Neural cell (in vitro differentiated cells): ENCODE data around the gene NFIA. TPM values are rescaled to one million over a fixed set of nuclear protein-coding genes. Genes with fewer than 3 reads are reported as not detected.

Experiments used
- H2AFZ ChIP-seq: fragments of 200-600, 300-800 bp; sonication (generic), shearing (Covaris generic); 2 replicates; pipeline ENCODE4 v1.6.0; 2014; ENCODE audit warnings: low read depth, mild to moderate bottlenecking, antibody characterized with exemption, low read length, moderate library complexity
- H3F3A ChIP-seq: fragments of 200-600 bp; shearing (Covaris generic); 2 replicates; pipeline ENCODE4 v1.6.1; 2016; ENCODE audit warnings: mild to moderate bottlenecking, moderate library complexity, mixed read lengths, antibody characterized with exemption, low read length; ENCODE audit not compliant: insufficient read depth, poor library complexity, severe bottlenecking
- H3K27ac ChIP-seq: fragments of 200-600, 300-800 bp; sonication (generic), shearing (Covaris generic); 2 replicates; pipeline ENCODE4 v1.5.1; 2014; ENCODE audit warnings: mild to moderate bottlenecking, low read length, moderate library complexity
- H3K27me3 ChIP-seq: fragments of 300-800, 200-600 bp; sonication (generic), shearing (Covaris generic); 2 replicates; pipeline ENCODE4 v1.6.0; 2014; ENCODE audit warnings: mild to moderate bottlenecking, low read depth, low read length, moderate library complexity; ENCODE audit not compliant: insufficient read depth
- H3K36me3 ChIP-seq: fragments of 300-800, 200-600 bp; sonication (generic), shearing (Covaris generic); 2 replicates; pipeline ENCODE4 v1.5.1; 2014; ENCODE audit warnings: mild to moderate bottlenecking, antibody characterized with exemption, low read length, moderate library complexity; ENCODE audit not compliant: insufficient read depth
- H3K4me2 ChIP-seq: fragments of 300-800, 200-600 bp; sonication (generic), shearing (Covaris generic); 2 replicates; pipeline ENCODE4 v1.6.0; 2014; ENCODE audit warnings: mild to moderate bottlenecking, low read length
- H3K4me3 ChIP-seq: fragments of 300-800, 200-600 bp; sonication (generic), shearing (Covaris generic); 2 replicates; pipeline ENCODE4 v1.5.1; 2014; ENCODE audit warnings: mild to moderate bottlenecking, low read length, moderate library complexity
- H3K79me2 ChIP-seq: fragments of 200-600 bp; shearing (Covaris generic); replicated peaks from 2 replicates; pipeline ENCODE4 v1.6.0; 2014; ENCODE audit warnings: mild to moderate bottlenecking, low read length, moderate library complexity; ENCODE audit not compliant: insufficient read depth
- H3K9ac ChIP-seq: fragments of 300-800, 200-600 bp; sonication (generic), shearing (Covaris generic); 2 replicates; pipeline ENCODE4 v1.6.1; 2016; ENCODE audit warnings: mild to moderate bottlenecking, low read length, mixed read lengths
- H3K9me2 ChIP-seq: fragments of 200-600 bp; shearing (Covaris generic); 2 replicates; pipeline ENCODE4 v1.6.1; 2016; ENCODE audit warnings: mild to moderate bottlenecking, low read length, mixed read lengths; ENCODE audit not compliant: insufficient read depth
- H3K9me3 ChIP-seq: fragments of 200-600, 300-800 bp; sonication (generic), shearing (Covaris generic); 2 replicates; pipeline ENCODE4 v1.6.1; 2016; ENCODE audit warnings: mild to moderate bottlenecking, mixed run types, low read length, moderate library complexity, mixed read lengths
- H4K20me1 ChIP-seq: fragments of 200-600 bp; shearing (Covaris generic); 2 replicates; pipeline ENCODE4 v1.6.1; 2016; ENCODE audit warnings: mild to moderate bottlenecking, mixed run types; ENCODE audit not compliant: insufficient read depth
- EP300 ChIP-seq: fragments of 450-650 bp; conservative IDR thresholded peaks from 2 replicates; pipeline ENCODE4 v1.6.1; 2014; ENCODE audit warnings: antibody characterized with exemption, mild to moderate bottlenecking, moderate library complexity; ENCODE audit not compliant: poor library complexity, severe bottlenecking
- EZH2 ChIP-seq: fragments of 200-600, 300-800 bp; shearing (Covaris generic), sonication (generic); IDR thresholded peaks from 2 replicates; pipeline ENCODE4 v1.6.1; 2014; ENCODE audit warnings: antibody characterized with exemption, low read length, borderline replicate concordance, mild to moderate bottlenecking; ENCODE audit not compliant: insufficient read depth, poor library complexity, severe bottlenecking
- MXI1 ChIP-seq: fragments of 450-650 bp; conservative IDR thresholded peaks from 2 replicates; pipeline ENCODE4 v1.6.1; 2014; ENCODE audit warnings: antibody characterized with exemption, mild to moderate bottlenecking; ENCODE audit not compliant: poor library complexity, severe bottlenecking
- POLR2AphosphoS5 ChIP-seq: IDR thresholded peaks from 2 replicates; pipeline ENCODE4 v1.6.1; 2012
- RAD21 ChIP-seq: fragments of 450-650 bp; conservative IDR thresholded peaks from 2 replicates; pipeline ENCODE4 v1.6.1; 2014; ENCODE audit warnings: antibody characterized with exemption, mild to moderate bottlenecking, moderate library complexity
- SMC3 ChIP-seq: fragments of 450-650 bp; conservative IDR thresholded peaks from 2 replicates; pipeline ENCODE4 v1.6.1; 2014; ENCODE audit warnings: antibody characterized with exemption, mild to moderate bottlenecking, moderate library complexity; ENCODE audit not compliant: poor library complexity
- TAF1 ChIP-seq: IDR thresholded peaks from 2 replicates; pipeline ENCODE4 v1.6.1; 2012; ENCODE audit warnings: low read depth
- polyA plus RNA-seq: library from polyadenylated mRNA; depleted of rRNA; stranded (reverse); fragments of >200 nt; gene quantifications from 2 replicates; pipeline ENCODE4 v1.2.3, GENCODE V29; 2014
- TF ChIP-seq, protein P1 (sequence below): IDR thresholded peaks from 2 replicates; pipeline ENCODE4 v1.6.1; 2012; ENCODE audit warnings: borderline replicate concordance
- TF ChIP-seq, protein P2 (sequence below): fragments of 450-650 bp; IDR thresholded peaks from 2 replicates; pipeline ENCODE4 v1.5.1; 2014; ENCODE audit warnings: antibody characterized with exemption, mild to moderate bottlenecking, moderate library complexity; ENCODE audit not compliant: poor library complexity, severe bottlenecking

NFIA gene
- polyA plus RNA-seq, 1 donor from 2014 or later = 0.47 TPM

DNA sequence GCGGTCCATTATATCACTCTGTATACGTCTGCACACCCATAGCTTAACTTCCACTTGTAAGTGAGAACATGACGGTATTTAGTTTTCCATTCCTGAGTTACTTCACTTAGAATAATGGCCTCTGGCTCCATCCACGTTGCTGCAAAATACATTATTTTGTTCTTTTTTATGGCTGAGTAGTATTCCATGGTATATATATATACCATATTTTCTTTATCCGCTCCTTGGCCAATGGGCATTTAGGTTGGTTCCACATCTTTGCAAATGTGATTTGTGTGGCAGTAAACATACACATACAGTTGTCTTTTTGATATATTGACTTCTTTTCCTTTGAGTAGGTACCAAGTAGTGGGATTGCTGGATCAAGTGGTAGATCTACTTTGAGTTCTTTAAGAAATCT is 245.1 kb downstream of the NFIA start:
- Histone ChIP-seq H3K27me3 (no peaks in the 10 kb centered on the region), H2AFZ (no peak overlapping the region), H3K4me2 (no peak overlapping the region), H3K9me3 (no peaks in the 10 kb centered on the region), H4K20me1 (no peaks in the 10 kb centered on the region), H3K4me3 (no peak overlapping the region), H3K36me3 (no peaks in the 10 kb centered on the region), H3F3A (no peaks in the 10 kb centered on the region), H3K9me2 (no peaks in the 10 kb centered on the region), H3K79me2 (no peaks in the 10 kb centered on the region), H3K9ac (no peak overlapping the region), H3K27ac (no peak overlapping the region)
- TF ChIP-seq EZH2 (no peak), SMC3 (no peak), TAF1 (no peak), POLR2AphosphoS5 (no peak), RAD21 (no peak), EP300 (no peak), MXI1 (no peak)
- TF ChIP-seq, protein P1, sequence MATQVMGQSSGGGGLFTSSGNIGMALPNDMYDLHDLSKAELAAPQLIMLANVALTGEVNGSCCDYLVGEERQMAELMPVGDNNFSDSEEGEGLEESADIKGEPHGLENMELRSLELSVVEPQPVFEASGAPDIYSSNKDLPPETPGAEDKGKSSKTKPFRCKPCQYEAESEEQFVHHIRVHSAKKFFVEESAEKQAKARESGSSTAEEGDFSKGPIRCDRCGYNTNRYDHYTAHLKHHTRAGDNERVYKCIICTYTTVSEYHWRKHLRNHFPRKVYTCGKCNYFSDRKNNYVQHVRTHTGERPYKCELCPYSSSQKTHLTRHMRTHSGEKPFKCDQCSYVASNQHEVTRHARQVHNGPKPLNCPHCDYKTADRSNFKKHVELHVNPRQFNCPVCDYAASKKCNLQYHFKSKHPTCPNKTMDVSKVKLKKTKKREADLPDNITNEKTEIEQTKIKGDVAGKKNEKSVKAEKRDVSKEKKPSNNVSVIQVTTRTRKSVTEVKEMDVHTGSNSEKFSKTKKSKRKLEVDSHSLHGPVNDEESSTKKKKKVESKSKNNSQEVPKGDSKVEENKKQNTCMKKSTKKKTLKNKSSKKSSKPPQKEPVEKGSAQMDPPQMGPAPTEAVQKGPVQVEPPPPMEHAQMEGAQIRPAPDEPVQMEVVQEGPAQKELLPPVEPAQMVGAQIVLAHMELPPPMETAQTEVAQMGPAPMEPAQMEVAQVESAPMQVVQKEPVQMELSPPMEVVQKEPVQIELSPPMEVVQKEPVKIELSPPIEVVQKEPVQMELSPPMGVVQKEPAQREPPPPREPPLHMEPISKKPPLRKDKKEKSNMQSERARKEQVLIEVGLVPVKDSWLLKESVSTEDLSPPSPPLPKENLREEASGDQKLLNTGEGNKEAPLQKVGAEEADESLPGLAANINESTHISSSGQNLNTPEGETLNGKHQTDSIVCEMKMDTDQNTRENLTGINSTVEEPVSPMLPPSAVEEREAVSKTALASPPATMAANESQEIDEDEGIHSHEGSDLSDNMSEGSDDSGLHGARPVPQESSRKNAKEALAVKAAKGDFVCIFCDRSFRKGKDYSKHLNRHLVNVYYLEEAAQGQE = no peak
- TF ChIP-seq, protein P2, sequence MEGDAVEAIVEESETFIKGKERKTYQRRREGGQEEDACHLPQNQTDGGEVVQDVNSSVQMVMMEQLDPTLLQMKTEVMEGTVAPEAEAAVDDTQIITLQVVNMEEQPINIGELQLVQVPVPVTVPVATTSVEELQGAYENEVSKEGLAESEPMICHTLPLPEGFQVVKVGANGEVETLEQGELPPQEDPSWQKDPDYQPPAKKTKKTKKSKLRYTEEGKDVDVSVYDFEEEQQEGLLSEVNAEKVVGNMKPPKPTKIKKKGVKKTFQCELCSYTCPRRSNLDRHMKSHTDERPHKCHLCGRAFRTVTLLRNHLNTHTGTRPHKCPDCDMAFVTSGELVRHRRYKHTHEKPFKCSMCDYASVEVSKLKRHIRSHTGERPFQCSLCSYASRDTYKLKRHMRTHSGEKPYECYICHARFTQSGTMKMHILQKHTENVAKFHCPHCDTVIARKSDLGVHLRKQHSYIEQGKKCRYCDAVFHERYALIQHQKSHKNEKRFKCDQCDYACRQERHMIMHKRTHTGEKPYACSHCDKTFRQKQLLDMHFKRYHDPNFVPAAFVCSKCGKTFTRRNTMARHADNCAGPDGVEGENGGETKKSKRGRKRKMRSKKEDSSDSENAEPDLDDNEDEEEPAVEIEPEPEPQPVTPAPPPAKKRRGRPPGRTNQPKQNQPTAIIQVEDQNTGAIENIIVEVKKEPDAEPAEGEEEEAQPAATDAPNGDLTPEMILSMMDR = no peak

DNA sequence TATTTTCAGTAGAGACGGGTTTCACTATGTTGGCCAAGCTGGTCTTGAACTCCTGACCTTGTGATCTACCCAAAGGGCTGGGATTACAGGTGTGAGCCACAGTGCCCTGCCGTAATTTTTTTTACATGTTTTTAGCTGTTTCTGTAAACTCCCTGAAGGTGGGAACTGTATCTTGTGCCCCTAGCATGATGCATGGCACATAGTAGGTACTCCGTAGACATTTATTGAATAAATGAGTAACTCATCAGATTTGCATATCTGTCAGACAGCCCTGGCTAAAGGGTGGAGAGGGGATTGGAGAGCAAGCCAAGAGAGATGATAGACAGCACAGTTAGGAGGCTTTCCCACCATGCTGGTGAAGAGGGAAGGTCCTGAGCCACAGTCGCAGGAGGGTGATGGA is 247.2 kb downstream of the NFIA start:
- Histone ChIP-seq H3K27me3 (no peaks in the 10 kb centered on the region), H3K4me2 (no peak overlapping the region), H3K9ac (no peak overlapping the region), H3K79me2 (no peaks in the 10 kb centered on the region), H3K9me3 (no peaks in the 10 kb centered on the region), H2AFZ (no peak overlapping the region), H3F3A (no peaks in the 10 kb centered on the region), H3K9me2 (no peaks in the 10 kb centered on the region), H4K20me1 (no peaks in the 10 kb centered on the region), H3K36me3 (no peaks in the 10 kb centered on the region), H3K27ac (no peak overlapping the region), H3K4me3 (no peak overlapping the region)
- no peak for TF ChIP-seq POLR2AphosphoS5
- TF ChIP-seq EP300 = no peak
- no peak for TF ChIP-seq SMC3
- no peak for TF ChIP-seq MXI1
- TF ChIP-seq RAD21 = no peak
- TF ChIP-seq, protein P2 = no peak
- TF ChIP-seq TAF1 = no peak
